GM10847 (cell line): Measurements from ENCODE around the gene SLC40A1.

Source experiments
- POLR2A ChIP-seq: IDR thresholded peaks from 2 replicates; pipeline ENCODE4 v1.6.1; 2011; ENCODE audit not compliant: insufficient read length; ENCODE audit errors: extremely low read depth

Gene SLC40A1

GRCh38 chr2:189541591-189541990 lies 39.0 kb downstream of the SLC40A1 start:
- TF ChIP-seq POLR2A, result no peak

GRCh38 chr2:189540551-189540950 lies 40.0 kb downstream of the SLC40A1 start:
- no peak for TF ChIP-seq POLR2A

- TF ChIP-seq POLR2A, result no peak
These were observed 42.2 kb downstream of the SLC40A1 start for GRCh38 chr2:189538402-189538801.

- no peak for TF ChIP-seq POLR2A
These were observed 43.8 kb downstream of the SLC40A1 start for GRCh38 chr2:189536830-189537229.

GRCh38 chr2:189534854-189535832 lies 45.4 kb downstream of the SLC40A1 start:
- no peak for TF ChIP-seq POLR2A

- no peak for TF ChIP-seq POLR2A
These were observed 47.1 kb downstream of the SLC40A1 start for GRCh38 chr2:189533288-189534035.

- no peak for TF ChIP-seq POLR2A
These were observed 49.5 kb downstream of the SLC40A1 start for GRCh38 chr2:189530965-189531637.

GRCh38 chr2:189528617-189529016 lies 52.0 kb downstream of the SLC40A1 start:
- TF ChIP-seq POLR2A, result no peak

- no peak for TF ChIP-seq POLR2A
These were observed 52.6 kb downstream of the SLC40A1 start for GRCh38 chr2:189527812-189528592.

- no peak for TF ChIP-seq POLR2A
These were observed 53.4 kb downstream of the SLC40A1 start for GRCh38 chr2:189527041-189527750.

- TF ChIP-seq POLR2A, result no peak
These were observed 54.3 kb downstream of the SLC40A1 start for GRCh38 chr2:189526241-189526640.

- no peak for TF ChIP-seq POLR2A
These were observed 55.8 kb downstream of the SLC40A1 start for GRCh38 chr2:189524746-189525145.

GRCh38 chr2:189522435-189523151 lies 58.0 kb downstream of the SLC40A1 start:
- no peak for TF ChIP-seq POLR2A

GRCh38 chr2:189521699-189522434 lies 58.7 kb downstream of the SLC40A1 start:
- TF ChIP-seq POLR2A, result no peak
